Panc1 (cell line): ENCODE measurements around the gene ITGB1BP2. TPM values are rescaled to one million over a fixed set of nuclear protein-coding genes. Genes with fewer than 3 reads are reported as not detected.
"Not testable (repeated sequence)": the region's sequence is repeated elsewhere in the genome, so short reads cannot be mapped to it uniquely, and the experiment has no call there.

Experiments
- ATAC-seq: fragments of 200-7000 bp; cut with Tn5 transposase; 2 replicates; pipeline ENCODE4 v1.9.1; 2020; ENCODE audit warnings: mild to moderate bottlenecking, moderate library complexity
- BruUV-seq: library from RNA; stranded (reverse); fragments of 400-500 nt; replicated peaks from 2 replicates; lab custom pipeline; 2021; lab: Mats Ljungman, UMichigan
- CTCF ChIA-PET: fragments of 300-600 bp; sonication (Branson Sonifier 250); formaldehyde crosslinking; loops from one replicate; lab custom pipeline; 2022; ENCODE audit warnings: antibody characterized with exemption; lab: Charles Lee
- POLR2A ChIA-PET: fragments of 300-600 bp; sonication (Branson Sonifier 250); formaldehyde crosslinking; loops from one replicate; lab custom pipeline; 2022; ENCODE audit warnings: antibody characterized with exemption; lab: Charles Lee
- DNase-seq: peaks from one replicate; pipeline ENCODE4 v3.0.0-alpha.2; 2010; ENCODE audit warnings: low read depth, low spot score
- H3K27ac ChIP-seq: 2 replicates; pipeline ENCODE4 v1.5.1; 2011; ENCODE audit warnings: mild to moderate bottlenecking, low read length, inconsistent platforms
- H3K27me3 ChIP-seq: fragments of 200-500 bp; sonication (Bioruptor generic); 2 replicates; pipeline ENCODE4 v1.6.0; 2014; ENCODE audit warnings: low read length, inconsistent platforms; ENCODE audit not compliant: control insufficient read depth, insufficient read depth
- H3K36me3 ChIP-seq: fragments of 200-500 bp; sonication (Bioruptor generic); 2 replicates; pipeline ENCODE4 v1.5.1; 2014; ENCODE audit warnings: inconsistent platforms, mild to moderate bottlenecking, low read length, moderate library complexity; ENCODE audit not compliant: control insufficient read depth, insufficient read depth
- H3K4me1 ChIP-seq: 2 replicates; pipeline ENCODE4 v1.5.1; 2011; ENCODE audit warnings: inconsistent platforms, mild to moderate bottlenecking, low read length, moderate library complexity; ENCODE audit not compliant: control insufficient read depth, insufficient read depth
- H3K4me3 ChIP-seq, 2 experiments: 2 replicates each; pipeline ENCODE4 v1.5.1; 2011 to 2012; ENCODE audit warnings: low read depth in 2 of 2, low read length in 2 of 2, mild to moderate bottlenecking in 2 of 2, inconsistent platforms in 1 of 2, moderate library complexity in 1 of 2
- H3K9me3 ChIP-seq: fragments of 200-500 bp; sonication (Bioruptor generic); 2 replicates; pipeline ENCODE4 v1.5.1; 2014; ENCODE audit warnings: low read depth, mild to moderate bottlenecking, inconsistent platforms, low read length, moderate library complexity; ENCODE audit not compliant: control insufficient read depth, insufficient read depth
- CTCF ChIP-seq: fragments of 450-650 bp; IDR thresholded peaks from 2 replicates; pipeline ENCODE4 v1.5.1; 2017; ENCODE audit warnings: mild to moderate bottlenecking
- POLR2AphosphoS5 ChIP-seq: IDR thresholded peaks from 2 replicates; pipeline ENCODE4 v1.6.1; 2012; ENCODE audit warnings: mild to moderate bottlenecking, low read depth, low read length, moderate library complexity
- SIN3A ChIP-seq: IDR thresholded peaks from 2 replicates; pipeline ENCODE4 v1.6.1; 2012; ENCODE audit warnings: low read depth, mild to moderate bottlenecking, low read length, moderate library complexity, borderline replicate concordance; ENCODE audit not compliant: insufficient read depth
- TCF7L2 ChIP-seq: IDR thresholded peaks from 2 replicates; pipeline ENCODE4 v1.6.1; 2011; ENCODE audit warnings: mild to moderate bottlenecking, low read depth, low read length, inconsistent platforms
- in situ Hi-C: cut with HindIII; loops from 2 replicates; pipeline ENCODE4 v1.10.0; 2016; ENCODE audit warnings: low sequenced_read_pairs, low pct_unique_long_range_greater_than_20kb
- intact Hi-C: fragments of 100-400 bp; cut with micrococcal nuclease; formaldehyde crosslinking; loops from one replicate; pipeline ENCODE4 v1.10.0; 2022; ENCODE audit not compliant: unreplicated experiment
- total RNA-seq: library from RNA; stranded (reverse); gene quantifications from one replicate; pipeline ENCODE4 v1.2.1, GENCODE V29; 2021; ENCODE audit not compliant: unreplicated experiment
- TF ChIP-seq, protein P1 (sequence below), 2 experiments: IDR thresholded peaks; 2 replicates each; pipeline ENCODE4 v1.6.1; 2011 to 2012; ENCODE audit warnings: low read depth in 2 of 2, control low read depth in 1 of 2, low read length in 1 of 2, mild to moderate bottlenecking in 1 of 2, moderate library complexity in 1 of 2; ENCODE audit not compliant: insufficient read depth in 1 of 2

The ITGB1BP2 gene
- total RNA-seq, 1 experiment from 2014 or later: 1.4 TPM

DNA sequence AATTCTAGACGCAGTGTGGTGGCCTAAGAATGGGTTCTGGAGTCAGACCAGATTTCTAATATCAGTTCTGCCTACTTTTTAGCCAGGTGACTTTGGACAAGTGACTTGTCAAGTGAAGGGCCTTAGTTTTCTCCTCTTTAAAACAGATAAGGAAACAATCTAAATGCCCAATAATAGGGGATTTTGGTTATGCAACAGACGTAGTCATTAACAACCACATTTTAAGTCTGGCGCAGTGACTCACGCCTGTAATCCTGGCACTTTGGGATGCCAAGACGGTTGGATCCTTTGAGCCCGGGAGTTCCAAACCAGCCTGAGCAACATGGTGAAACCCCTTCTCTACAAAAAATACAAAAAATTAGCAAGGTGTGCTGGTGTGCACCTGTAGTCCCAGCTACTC is 45.5 kb upstream of the ITGB1BP2 start:
- Histone ChIP-seq H3K27ac (peak overlapping the region; percentile 82), H3K4me1 (peaks cover 20% of the 10 kb centered on the region), H3K27me3 (no peaks in the 10 kb centered on the region), H3K9me3 (no peaks in the 10 kb centered on the region), H3K4me3 (no peak overlapping the region), H3K36me3 (no peaks in the 10 kb centered on the region)
- no peak for DNase-seq
- ChIA-PET CTCF (no interaction called here), POLR2A (interaction anchor here (0.7 kb wide), 1 partner anchor 29 kb away, joined by 3 read pairs; no protein-coding TSS in a partner anchor)
- intact Hi-C loops (no loop called here), in situ Hi-C loops (no loop called here)
- BruUV-seq: no TSS peak
- no peak for TF ChIP-seq POLR2AphosphoS5
- TF ChIP-seq CTCF: no peak
- TF ChIP-seq, protein P1, sequence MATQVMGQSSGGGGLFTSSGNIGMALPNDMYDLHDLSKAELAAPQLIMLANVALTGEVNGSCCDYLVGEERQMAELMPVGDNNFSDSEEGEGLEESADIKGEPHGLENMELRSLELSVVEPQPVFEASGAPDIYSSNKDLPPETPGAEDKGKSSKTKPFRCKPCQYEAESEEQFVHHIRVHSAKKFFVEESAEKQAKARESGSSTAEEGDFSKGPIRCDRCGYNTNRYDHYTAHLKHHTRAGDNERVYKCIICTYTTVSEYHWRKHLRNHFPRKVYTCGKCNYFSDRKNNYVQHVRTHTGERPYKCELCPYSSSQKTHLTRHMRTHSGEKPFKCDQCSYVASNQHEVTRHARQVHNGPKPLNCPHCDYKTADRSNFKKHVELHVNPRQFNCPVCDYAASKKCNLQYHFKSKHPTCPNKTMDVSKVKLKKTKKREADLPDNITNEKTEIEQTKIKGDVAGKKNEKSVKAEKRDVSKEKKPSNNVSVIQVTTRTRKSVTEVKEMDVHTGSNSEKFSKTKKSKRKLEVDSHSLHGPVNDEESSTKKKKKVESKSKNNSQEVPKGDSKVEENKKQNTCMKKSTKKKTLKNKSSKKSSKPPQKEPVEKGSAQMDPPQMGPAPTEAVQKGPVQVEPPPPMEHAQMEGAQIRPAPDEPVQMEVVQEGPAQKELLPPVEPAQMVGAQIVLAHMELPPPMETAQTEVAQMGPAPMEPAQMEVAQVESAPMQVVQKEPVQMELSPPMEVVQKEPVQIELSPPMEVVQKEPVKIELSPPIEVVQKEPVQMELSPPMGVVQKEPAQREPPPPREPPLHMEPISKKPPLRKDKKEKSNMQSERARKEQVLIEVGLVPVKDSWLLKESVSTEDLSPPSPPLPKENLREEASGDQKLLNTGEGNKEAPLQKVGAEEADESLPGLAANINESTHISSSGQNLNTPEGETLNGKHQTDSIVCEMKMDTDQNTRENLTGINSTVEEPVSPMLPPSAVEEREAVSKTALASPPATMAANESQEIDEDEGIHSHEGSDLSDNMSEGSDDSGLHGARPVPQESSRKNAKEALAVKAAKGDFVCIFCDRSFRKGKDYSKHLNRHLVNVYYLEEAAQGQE (IDR thresholded peaks at IDR 0.05; ENCODE audit: insufficient read depth in 1 of 2, low read depth in 2 of 2, low read length in 1 of 2): no peak
- TF ChIP-seq TCF7L2: no peak
- no peak for TF ChIP-seq SIN3A
- no peak for ATAC-seq

DNA sequence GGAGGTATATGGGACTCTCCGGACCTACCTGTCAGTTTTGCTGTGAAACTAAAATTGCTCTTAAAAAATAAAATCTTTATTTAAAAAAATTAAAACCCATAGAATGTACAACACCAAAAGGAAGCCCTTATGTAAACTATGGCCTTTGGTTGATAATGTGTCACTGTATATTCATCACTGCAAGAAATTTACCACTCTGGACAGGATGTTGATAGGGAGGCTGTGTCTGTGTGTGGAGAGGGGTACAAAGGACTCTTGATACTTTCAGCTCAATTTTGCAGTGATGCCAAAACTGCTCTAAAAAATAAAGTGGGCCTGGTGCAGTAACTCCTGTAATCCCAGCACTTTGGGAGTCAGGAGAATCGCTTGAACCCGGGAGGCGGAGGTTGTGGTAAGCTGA is 44.7 kb upstream of the ITGB1BP2 start:
- Histone ChIP-seq H3K4me3 (no peak overlapping the region), H3K4me1 (peaks cover 20% of the 10 kb centered on the region), H3K27me3 (no peaks in the 10 kb centered on the region), H3K36me3 (no peaks in the 10 kb centered on the region), H3K9me3 (no peaks in the 10 kb centered on the region), H3K27ac (0 out of 2 replicates have a peak overlapping the region, but pooled peaks have one; percentile 0)
- POLR2A ChIA-PET: interaction anchor here (0.8 kb wide), 1 partner anchor 27 kb away, joined by 6 read pairs; the partner anchor contains the start of gene NONO
- BruUV-seq: no TSS peak
- TF ChIP-seq POLR2AphosphoS5 (no peak), TCF7L2 (no peak), CTCF (no peak), SIN3A (no peak)
- TF ChIP-seq, protein P1 (IDR thresholded peaks at IDR 0.05; ENCODE audit: insufficient read depth in 1 of 2, low read depth in 2 of 2, low read length in 1 of 2): no peak
- intact Hi-C loops (no loop called here), in situ Hi-C loops (no loop called here)
- DNase-seq: no peak
- ATAC-seq: no peak
- CTCF ChIA-PET: no interaction called here

- H3K27me3 ChIP-seq, H3K9me3 ChIP-seq, H3K36me3 ChIP-seq, H3K4me1 ChIP-seq, intact Hi-C loops, CTCF ChIA-PET, ATAC-seq, in situ Hi-C loops, H3K27ac ChIP-seq, H3K4me3 ChIP-seq, BruUV-seq, POLR2A ChIA-PET, DNase-seq: not testable (repeated sequence)
Measured at GRCh38 chrX:71268624-71269023, 32.9 kb upstream of the ITGB1BP2 start.
